Left kidney (tissue), 8 donors: ENCODE results near the gene PTCD1. TPM values are rescaled to one million over a fixed set of nuclear protein-coding genes. Genes with fewer than 3 reads are reported as not detected.

Experiments used
- DNase-seq: peaks from one replicate; pipeline ENCODE4 v3.0.0-alpha.2; 2013
- long read RNA-seq, 8 donors: transcript quantifications; one replicate each; lab custom pipeline, GENCODE V29; 2026
- polyA plus RNA-seq: library from polyadenylated mRNA; unstranded; fragments of 120-200 nt; gene quantifications from one replicate; pipeline ENCODE4 v1.2.1, GENCODE V29; 2013; ENCODE audit not compliant: insufficient read length

PTCD1 gene, protein sequence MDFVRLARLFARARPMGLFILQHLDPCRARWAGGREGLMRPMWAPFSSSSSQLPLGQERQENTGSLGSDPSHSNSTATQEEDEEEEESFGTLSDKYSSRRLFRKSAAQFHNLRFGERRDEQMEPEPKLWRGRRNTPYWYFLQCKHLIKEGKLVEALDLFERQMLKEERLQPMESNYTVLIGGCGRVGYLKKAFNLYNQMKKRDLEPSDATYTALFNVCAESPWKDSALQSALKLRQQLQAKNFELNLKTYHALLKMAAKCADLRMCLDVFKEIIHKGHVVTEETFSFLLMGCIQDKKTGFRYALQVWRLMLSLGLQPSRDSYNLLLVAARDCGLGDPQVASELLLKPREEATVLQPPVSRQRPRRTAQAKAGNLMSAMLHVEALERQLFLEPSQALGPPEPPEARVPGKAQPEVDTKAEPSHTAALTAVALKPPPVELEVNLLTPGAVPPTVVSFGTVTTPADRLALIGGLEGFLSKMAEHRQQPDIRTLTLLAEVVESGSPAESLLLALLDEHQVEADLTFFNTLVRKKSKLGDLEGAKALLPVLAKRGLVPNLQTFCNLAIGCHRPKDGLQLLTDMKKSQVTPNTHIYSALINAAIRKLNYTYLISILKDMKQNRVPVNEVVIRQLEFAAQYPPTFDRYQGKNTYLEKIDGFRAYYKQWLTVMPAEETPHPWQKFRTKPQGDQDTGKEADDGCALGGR
- 6.0 TPM for polyA plus RNA-seq
- long read RNA-seq, donor 1, full-length matches to known transcripts, result 1 of 1 reads
- long read RNA-seq, donor 1, partial matches to known transcripts, result 0 of 1 reads
- long read RNA-seq, donor 1, other reads (novel, unspliced or antisense), result 0 of 1 reads
- long read RNA-seq, donor 2, full-length matches to known transcripts, result 1 of 100 reads
- long read RNA-seq, donor 2, partial matches to known transcripts, result 30 of 100 reads
- long read RNA-seq, donor 2, other reads (novel, unspliced or antisense), result 69 of 100 reads
- long read RNA-seq, donor 3, full-length matches to known transcripts, result 3 of 3 reads
- long read RNA-seq, donor 3, partial matches to known transcripts, result 0 of 3 reads
- long read RNA-seq, donor 3, other reads (novel, unspliced or antisense), result 0 of 3 reads
- long read RNA-seq, donor 4, result 0 reads
- long read RNA-seq, donor 5, full-length matches to known transcripts, result 6 of 219 reads
- long read RNA-seq, donor 5, partial matches to known transcripts, result 64 of 219 reads
- long read RNA-seq, donor 5, other reads (novel, unspliced or antisense), result 149 of 219 reads
- long read RNA-seq, donor 6, full-length matches to known transcripts, result 1 of 1 reads
- long read RNA-seq, donor 6, partial matches to known transcripts, result 0 of 1 reads
- long read RNA-seq, donor 6, other reads (novel, unspliced or antisense), result 0 of 1 reads
- long read RNA-seq, donor 7, full-length matches to known transcripts, result 3 of 3 reads
- long read RNA-seq, donor 7, partial matches to known transcripts, result 0 of 3 reads
- long read RNA-seq, donor 7, other reads (novel, unspliced or antisense), result 0 of 3 reads
- long read RNA-seq, donor 8, full-length matches to known transcripts, result 3 of 3 reads
- long read RNA-seq, donor 8, partial matches to known transcripts, result 0 of 3 reads
- long read RNA-seq, donor 8, other reads (novel, unspliced or antisense), result 0 of 3 reads

DNA sequence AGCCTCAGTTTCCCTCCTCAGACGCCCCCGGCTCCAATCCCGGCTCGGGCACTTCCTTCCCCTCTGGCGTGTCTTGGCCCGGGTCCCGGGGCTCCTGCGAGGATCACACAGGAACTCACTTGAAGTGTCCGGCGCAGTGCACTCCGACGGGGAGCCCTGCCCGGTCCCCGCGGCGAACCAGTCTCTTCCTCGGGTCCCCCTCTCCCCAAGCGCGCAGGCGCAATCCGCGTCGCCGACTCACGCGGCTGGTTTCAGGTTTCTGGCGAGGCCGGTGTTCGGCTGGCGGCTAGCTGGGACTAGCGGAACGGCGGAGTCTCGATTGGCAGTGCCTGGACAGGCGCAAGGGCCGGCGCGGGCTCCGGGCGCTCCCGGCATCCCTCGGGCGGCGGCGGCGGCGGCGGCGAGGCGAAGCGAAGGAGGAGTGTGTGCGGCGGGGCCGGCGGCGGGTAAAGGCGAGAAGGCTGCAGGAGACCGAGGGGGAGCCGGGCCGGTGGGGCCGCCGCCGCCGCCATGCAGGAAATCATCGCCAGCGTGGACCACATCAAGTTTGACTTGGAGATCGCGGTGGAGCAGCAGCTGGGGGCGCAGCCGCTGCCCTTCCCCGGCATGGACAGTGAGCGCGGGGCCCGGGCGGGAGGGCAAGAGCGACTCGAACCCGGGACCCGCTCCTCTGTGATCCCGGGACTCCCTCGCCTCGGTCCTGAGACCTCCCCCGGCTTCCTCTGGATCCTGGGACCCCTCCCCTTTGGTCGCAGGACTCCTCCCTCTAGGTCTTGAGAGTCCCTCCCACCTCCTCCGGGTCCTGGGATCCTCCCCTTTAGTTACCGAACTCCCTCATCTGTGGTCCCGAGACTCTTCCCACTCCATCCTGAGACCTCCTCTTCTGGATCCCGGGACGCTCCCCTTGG lies at the start of gene PTCD1, which contains the start of gene CPSF4:
TSS of gene PTCD1 (minus strand) at position 226 of the 908 bp plus-strand sequence. CDS start 3,556 bp downstream, outside the sequence.
TSS of gene CPSF4 (plus strand) at position 371 of the 908 bp plus-strand sequence. CDS start at position 511, 140 bp downstream.
- DNase-seq, result peak; percentile 95

DNA sequence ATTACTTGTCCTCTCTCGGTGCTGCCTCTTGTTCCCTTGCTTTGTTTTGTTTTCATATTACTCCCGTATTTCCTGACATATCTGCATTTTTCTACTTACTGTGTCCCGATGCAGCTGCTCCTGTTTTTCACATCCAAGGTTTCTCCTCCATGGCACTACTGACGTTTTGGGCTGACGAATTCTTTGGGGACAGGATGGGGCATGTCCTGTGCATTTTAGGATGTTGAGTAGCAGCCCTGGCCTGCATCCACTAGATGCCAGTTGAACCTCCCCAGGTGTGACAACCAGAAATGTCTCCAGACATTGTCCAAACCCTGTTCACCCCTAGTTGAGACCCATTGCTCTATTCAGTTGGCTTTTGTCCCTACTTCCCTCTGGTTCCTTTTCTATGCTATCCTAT lies 46.5 kb upstream of the PTCD1 start:
- no peak for DNase-seq

DNA sequence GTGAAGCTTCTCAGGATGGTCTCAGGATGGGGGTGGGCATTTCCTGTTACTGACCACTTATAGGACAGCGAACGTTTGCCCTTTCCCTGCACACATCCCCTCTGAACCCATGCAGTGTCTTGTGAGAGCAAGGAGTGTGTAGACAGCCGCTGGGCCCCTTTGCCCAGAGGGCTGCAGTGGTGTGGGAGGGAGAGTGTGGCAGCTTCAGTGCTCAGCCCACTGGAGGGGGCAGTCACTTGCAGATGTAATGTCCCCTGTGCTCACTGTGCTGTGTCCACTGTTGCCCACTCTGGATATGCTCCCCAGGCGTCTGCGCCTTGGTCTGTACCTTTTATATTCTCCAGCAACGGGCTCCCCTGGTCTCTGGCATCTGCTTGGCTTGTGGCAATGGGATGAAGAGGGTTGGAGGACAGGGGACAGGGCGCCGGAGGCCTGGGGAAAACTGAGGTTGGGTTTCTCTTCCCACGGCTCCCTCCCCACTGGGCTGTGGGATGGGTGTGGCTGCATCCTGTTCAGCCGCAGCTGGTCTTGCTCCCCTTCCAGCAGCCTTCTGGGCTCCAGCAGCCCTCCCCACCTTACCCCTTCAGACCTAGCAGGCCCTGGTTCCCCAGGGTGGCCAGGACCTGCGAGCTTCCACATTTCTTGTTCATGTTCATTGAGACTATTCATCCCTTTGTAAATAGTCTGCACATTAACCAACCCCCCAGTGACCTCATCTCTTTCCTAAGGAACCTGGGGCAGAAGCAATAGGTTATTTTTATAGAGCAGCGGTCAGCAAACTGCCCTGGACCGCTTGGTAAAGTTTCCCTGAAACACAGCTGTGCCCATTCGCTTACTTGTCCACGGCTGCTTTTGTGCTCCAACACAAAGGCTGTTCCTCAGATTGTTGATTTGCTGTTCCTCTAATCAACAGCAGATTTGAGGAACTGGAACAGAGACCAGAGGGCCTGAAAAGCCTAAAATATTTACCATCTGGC lies 40.2 kb upstream of the PTCD1 start:
- no peak for DNase-seq

DNA sequence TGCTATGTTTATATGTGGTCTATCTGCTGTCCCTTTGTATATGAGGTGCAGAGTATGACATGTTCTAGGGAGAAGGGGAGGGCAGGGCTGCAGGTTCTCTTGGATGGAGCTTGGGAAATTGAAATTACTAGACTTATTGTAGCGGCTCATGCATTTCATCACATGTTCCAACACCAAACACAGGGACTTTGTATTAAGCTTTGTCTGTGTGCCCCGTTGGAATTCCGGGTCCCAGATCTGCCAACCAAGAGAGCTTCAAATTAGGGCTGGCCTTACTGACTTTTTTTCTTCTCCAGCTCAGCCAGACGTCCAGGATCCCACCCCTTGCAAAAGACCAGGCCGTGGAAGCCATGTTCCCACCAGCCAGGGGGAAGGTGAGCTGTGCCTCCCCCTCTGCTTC lies 37.5 kb upstream of the PTCD1 start:
- no peak for DNase-seq

- DNase-seq, result peak; percentile 31
Observed at GRCh38 chr7:99473315-99473596, 34.7 kb upstream of the PTCD1 start.

- peak; percentile 96 for DNase-seq
Observed at GRCh38 chr7:99472561-99473314, 34.1 kb upstream of the PTCD1 start, which contains the start of gene ZNF789. Gene ZNF789 (plus strand): TSS chr7:99472890. CDS start chr7:99476457, 3,567 bp downstream.

- DNase-seq, result no peak
Observed at GRCh38 chr7:99469381-99470065, 30.9 kb upstream of the PTCD1 start.

DNA sequence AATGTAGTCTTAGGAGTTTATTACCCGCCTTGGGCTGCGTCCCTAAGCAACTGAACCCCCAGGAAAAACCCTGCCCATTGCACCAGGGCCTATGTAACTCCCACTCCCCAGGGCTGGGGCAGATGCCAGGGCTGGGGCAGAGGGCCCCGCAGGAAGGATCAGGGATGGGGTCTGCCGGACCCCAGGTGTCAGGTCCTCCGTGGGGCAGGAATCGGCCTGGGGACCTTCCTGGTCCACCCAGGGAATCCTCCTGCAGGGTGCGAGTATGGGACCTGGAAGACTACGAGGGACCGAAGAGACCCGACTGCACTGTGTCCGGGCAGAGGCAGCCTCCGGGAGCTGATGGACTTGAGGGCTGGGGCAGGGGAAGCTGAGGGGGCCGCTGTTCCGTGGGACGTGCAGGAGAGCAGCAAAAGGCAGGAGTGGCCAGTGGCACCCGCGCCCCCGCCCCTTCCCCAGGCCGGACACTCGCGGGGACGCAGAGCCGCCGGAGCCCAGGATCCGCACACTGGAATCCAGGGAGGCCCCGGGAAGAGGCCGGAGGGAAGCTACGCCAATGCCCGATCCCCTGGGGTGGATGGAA lies 29.8 kb upstream of the PTCD1 start:
- no peak for DNase-seq

GRCh38 chr7:99465421-99465768 lies 26.8 kb upstream of the PTCD1 start:
- DNase-seq, result no peak

- no peak for DNase-seq
Observed at GRCh38 chr7:99461221-99461620, 22.6 kb upstream of the PTCD1 start.

- DNase-seq, result no peak
Observed at GRCh38 chr7:99460651-99461050, 22.1 kb upstream of the PTCD1 start.

GRCh38 chr7:99459087-99459486 lies 20.5 kb upstream of the PTCD1 start:
- DNase-seq, result no peak

DNA sequence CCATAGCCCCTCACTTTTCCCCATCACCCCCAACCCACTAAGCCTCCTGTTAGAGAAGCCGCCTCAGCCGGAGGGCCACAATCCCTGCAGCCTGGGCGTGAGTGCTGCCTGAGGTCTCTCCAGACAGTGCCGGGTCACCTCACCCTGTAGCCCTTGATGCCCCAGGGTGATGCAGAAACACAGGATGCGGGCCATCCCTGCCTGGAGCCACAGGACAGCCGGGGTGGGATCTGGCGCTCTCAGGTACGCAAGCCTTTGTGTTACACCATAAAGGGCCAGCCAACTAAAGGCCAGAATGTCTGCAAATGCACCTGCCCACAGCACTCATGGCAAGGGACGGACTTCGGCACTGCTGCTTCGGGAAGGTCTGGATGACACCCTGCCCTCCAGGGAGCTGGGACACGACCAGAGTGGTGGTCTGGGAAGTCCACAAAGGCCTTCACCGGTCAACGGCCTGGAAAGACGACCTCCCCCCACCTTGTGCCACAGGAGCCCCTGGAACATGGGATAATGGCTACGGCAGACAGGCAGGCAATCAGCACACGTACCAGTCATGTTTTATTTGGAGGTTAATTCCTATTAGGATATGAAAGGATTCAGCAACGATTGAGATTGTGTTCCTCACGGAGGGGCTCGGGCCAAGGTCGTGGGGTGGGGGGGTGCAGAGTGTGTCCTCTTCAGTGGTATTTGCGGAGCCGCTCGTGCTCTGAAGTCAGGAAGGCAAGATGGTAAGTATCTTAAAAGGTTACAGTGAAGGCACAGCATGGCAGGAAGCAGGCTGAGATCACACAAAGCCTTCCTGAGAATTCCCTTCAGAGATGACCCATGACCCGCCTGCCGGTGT lies 19.3 kb upstream of the PTCD1 start:
- no peak for DNase-seq

DNA sequence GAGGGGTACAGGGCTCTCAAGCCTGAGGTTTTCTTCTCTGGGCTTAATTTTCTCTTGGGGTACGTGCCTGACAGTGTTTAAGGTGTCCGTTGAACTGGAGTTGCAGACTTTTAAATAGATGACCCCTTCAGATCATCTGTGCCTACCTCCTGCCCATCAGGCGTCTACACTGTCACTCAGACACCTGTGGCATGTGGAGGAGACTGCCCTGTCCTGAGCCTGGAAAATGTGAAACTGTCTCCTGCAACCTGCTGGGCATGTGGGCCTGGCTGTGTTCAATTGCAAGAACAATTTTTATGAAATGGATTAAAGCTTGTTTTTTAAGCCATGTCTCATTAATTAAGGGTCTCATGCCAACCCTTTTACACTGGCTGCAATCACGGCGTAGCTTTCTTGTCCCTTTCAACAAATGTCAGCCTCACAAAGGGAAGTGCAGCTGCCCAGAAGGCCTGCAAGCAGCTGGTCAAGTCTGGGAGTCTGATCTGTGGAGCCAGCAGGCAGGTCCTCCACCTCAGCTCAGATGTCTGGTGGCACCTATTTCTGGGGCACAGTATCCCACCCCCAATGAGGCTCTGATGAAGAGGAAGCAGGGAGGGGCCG lies 18.6 kb upstream of the PTCD1 start:
- DNase-seq, result no peak

- DNase-seq, result no peak
Observed at GRCh38 chr7:99456288-99456687, 17.7 kb upstream of the PTCD1 start.

DNA sequence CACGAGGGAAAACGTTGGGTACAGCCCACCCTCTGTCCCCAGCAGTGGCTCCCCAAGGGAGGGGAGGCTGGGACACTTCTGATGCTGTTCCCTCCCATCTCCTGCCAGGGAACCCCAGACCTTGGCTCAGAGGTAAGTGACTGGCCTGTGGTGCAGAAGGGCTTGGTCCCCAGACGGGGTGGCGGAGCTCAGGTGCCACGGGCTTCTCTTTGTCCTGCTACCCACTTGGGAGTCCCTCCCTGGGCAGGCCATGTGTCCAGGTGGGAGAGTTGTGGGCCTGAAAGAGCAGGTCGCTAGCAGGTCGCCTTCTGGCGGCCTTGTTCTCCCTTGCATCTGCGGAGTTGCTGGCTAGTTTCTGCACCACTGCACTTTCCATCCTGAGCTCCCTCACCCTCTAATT lies 17.3 kb upstream of the PTCD1 start:
- DNase-seq, result no peak
